ENCODE data around the gene PPP3R2. TPM values are rescaled to one million over a fixed set of nuclear protein-coding genes. Genes with fewer than 3 reads are reported as not detected.

Gene PPP3R2
- total and polyA plus RNA-seq, 4 donors = not detected

Other genes with a start within 250 kb of the PPP3R2 start
- under 1 TPM; 0.17 to 0.37 TPM for gene BAAT, start 210.0 kb downstream of the PPP3R2 start, total RNA-seq
- gene BAAT, start 210.0 kb downstream of the PPP3R2 start, polyA plus RNA-seq = under 1 TPM; 0.03 to 0.26 TPM
- gene MRPL50, start 196.4 kb downstream of the PPP3R2 start, total RNA-seq = 10 to 100 TPM in 1 of 2 donors, 1 to 10 TPM in 1; 9.3 to 23.0 TPM
- gene MRPL50, start 196.4 kb downstream of the PPP3R2 start, polyA plus RNA-seq = 1 to 10 TPM; 7.9 to 8.3 TPM
- gene ZNF189, start 196.1 kb downstream of the PPP3R2 start, total RNA-seq = 10 to 100 TPM; 16.8 to 34.1 TPM
- 1 to 10 TPM; 5.9 to 6.7 TPM for gene ZNF189, start 196.1 kb downstream of the PPP3R2 start, polyA plus RNA-seq
- 1 to 10 TPM in 1 of 2 donors, not detected in 1; 1.1 TPM for gene ALDOB, start 159.2 kb downstream of the PPP3R2 start, total RNA-seq
- under 1 TPM; 0.06 to 0.09 TPM for gene ALDOB, start 159.2 kb downstream of the PPP3R2 start, polyA plus RNA-seq
- 10 to 100 TPM; 31.2 to 38.5 TPM for gene RNF20, start 61.1 kb downstream of the PPP3R2 start, total RNA-seq
- gene RNF20, start 61.1 kb downstream of the PPP3R2 start, polyA plus RNA-seq = 10 to 100 TPM in 1 of 2 donors, 1 to 10 TPM in 1; 9.3 to 14.9 TPM
- gene GRIN3A, start 143.7 kb upstream of the PPP3R2 start, total RNA-seq = under 1 TPM; 0.06 to 0.09 TPM
- under 1 TPM; 0.02 to 0.11 TPM for gene GRIN3A, start 143.7 kb upstream of the PPP3R2 start, polyA plus RNA-seq

Measured in lung (tissue), 4 donors.